Right lobe of liver (tissue), 4 donors: ENCODE measurements around the gene CASZ1.

Experiments used
- CTCF ChIP-seq, 4 donors: fragments of 200-600 bp in 3 of 4; fragments of 450-650 bp in 1 of 4; IDR thresholded peaks; one replicate each; pipeline versions ENCODE4 v1.5.1 to v1.8.0; 2016 to 2022; ENCODE audit warnings: antibody characterized with exemption in 4 of 4, mild to moderate bottlenecking in 2 of 4
- POLR2A ChIP-seq: fragments of 450-650 bp; IDR thresholded peaks from one replicate; pipeline ENCODE4 v1.6.1; 2017; ENCODE audit warnings: antibody characterized with exemption, mild to moderate bottlenecking
- donor health status: DM: no; HTN: no; CAD: no.
- donor health status: DM: no; HTN: no; CAD: no.
- donor health status: DM: no; HTN: yes; CAD: no.

- no peak for TF ChIP-seq CTCF (IDR thresholded peaks at IDR 0.05)
- no peak for TF ChIP-seq POLR2A
These were observed 142.9 kb downstream of the CASZ1 start for GRCh38 chr1:10653370-10654125.
